Panc1 (cell line): Measurements from ENCODE around the gene CELF2. TPM values are rescaled to one million over a fixed set of nuclear protein-coding genes. Genes with fewer than 3 reads are reported as not detected.

Experiments
- ATAC-seq: fragments of 200-7000 bp; cut with Tn5 transposase; 2 replicates; pipeline ENCODE4 v1.9.1; 2020; ENCODE audit warnings: mild to moderate bottlenecking, moderate library complexity
- BruUV-seq: library from RNA; stranded (reverse); fragments of 400-500 nt; replicated peaks from 2 replicates; lab custom pipeline; 2021; lab: Mats Ljungman, UMichigan
- CTCF ChIA-PET: fragments of 300-600 bp; sonication (Branson Sonifier 250); formaldehyde crosslinking; loops from one replicate; lab custom pipeline; 2022; ENCODE audit warnings: antibody characterized with exemption; lab: Charles Lee
- POLR2A ChIA-PET: fragments of 300-600 bp; sonication (Branson Sonifier 250); formaldehyde crosslinking; loops from one replicate; lab custom pipeline; 2022; ENCODE audit warnings: antibody characterized with exemption; lab: Charles Lee
- DNase-seq: peaks from one replicate; pipeline ENCODE4 v3.0.0-alpha.2; 2010; ENCODE audit warnings: low read depth, low spot score
- H3K27ac ChIP-seq: 2 replicates; pipeline ENCODE4 v1.5.1; 2011; ENCODE audit warnings: mild to moderate bottlenecking, low read length, inconsistent platforms
- H3K27me3 ChIP-seq: fragments of 200-500 bp; sonication (Bioruptor generic); 2 replicates; pipeline ENCODE4 v1.6.0; 2014; ENCODE audit warnings: low read length, inconsistent platforms; ENCODE audit not compliant: control insufficient read depth, insufficient read depth
- H3K36me3 ChIP-seq: fragments of 200-500 bp; sonication (Bioruptor generic); 2 replicates; pipeline ENCODE4 v1.5.1; 2014; ENCODE audit warnings: inconsistent platforms, mild to moderate bottlenecking, low read length, moderate library complexity; ENCODE audit not compliant: control insufficient read depth, insufficient read depth
- H3K4me1 ChIP-seq: 2 replicates; pipeline ENCODE4 v1.5.1; 2011; ENCODE audit warnings: inconsistent platforms, mild to moderate bottlenecking, low read length, moderate library complexity; ENCODE audit not compliant: control insufficient read depth, insufficient read depth
- H3K4me3 ChIP-seq, 2 experiments: 2 replicates each; pipeline ENCODE4 v1.5.1; 2011 to 2012; ENCODE audit warnings: low read depth in 2 of 2, low read length in 2 of 2, mild to moderate bottlenecking in 2 of 2, inconsistent platforms in 1 of 2, moderate library complexity in 1 of 2
- H3K9me3 ChIP-seq: fragments of 200-500 bp; sonication (Bioruptor generic); 2 replicates; pipeline ENCODE4 v1.5.1; 2014; ENCODE audit warnings: low read depth, mild to moderate bottlenecking, inconsistent platforms, low read length, moderate library complexity; ENCODE audit not compliant: control insufficient read depth, insufficient read depth
- CTCF ChIP-seq: fragments of 450-650 bp; IDR thresholded peaks from 2 replicates; pipeline ENCODE4 v1.5.1; 2017; ENCODE audit warnings: mild to moderate bottlenecking
- POLR2AphosphoS5 ChIP-seq: IDR thresholded peaks from 2 replicates; pipeline ENCODE4 v1.6.1; 2012; ENCODE audit warnings: mild to moderate bottlenecking, low read depth, low read length, moderate library complexity
- SIN3A ChIP-seq: IDR thresholded peaks from 2 replicates; pipeline ENCODE4 v1.6.1; 2012; ENCODE audit warnings: low read depth, mild to moderate bottlenecking, low read length, moderate library complexity, borderline replicate concordance; ENCODE audit not compliant: insufficient read depth
- TCF7L2 ChIP-seq: IDR thresholded peaks from 2 replicates; pipeline ENCODE4 v1.6.1; 2011; ENCODE audit warnings: mild to moderate bottlenecking, low read depth, low read length, inconsistent platforms
- in situ Hi-C: cut with HindIII; loops from 2 replicates; pipeline ENCODE4 v1.10.0; 2016; ENCODE audit warnings: low sequenced_read_pairs, low pct_unique_long_range_greater_than_20kb
- intact Hi-C: fragments of 100-400 bp; cut with micrococcal nuclease; formaldehyde crosslinking; loops from one replicate; pipeline ENCODE4 v1.10.0; 2022; ENCODE audit not compliant: unreplicated experiment
- total RNA-seq: library from RNA; stranded (reverse); gene quantifications from one replicate; pipeline ENCODE4 v1.2.1, GENCODE V29; 2021; ENCODE audit not compliant: unreplicated experiment
- TF ChIP-seq, protein P1 (sequence below), 2 experiments: IDR thresholded peaks; 2 replicates each; pipeline ENCODE4 v1.6.1; 2011 to 2012; ENCODE audit warnings: low read depth in 2 of 2, control low read depth in 1 of 2, low read length in 1 of 2, mild to moderate bottlenecking in 1 of 2, moderate library complexity in 1 of 2; ENCODE audit not compliant: insufficient read depth in 1 of 2

The CELF2 gene
- total RNA-seq, 1 experiment from 2014 or later = 0.44 TPM

DNA sequence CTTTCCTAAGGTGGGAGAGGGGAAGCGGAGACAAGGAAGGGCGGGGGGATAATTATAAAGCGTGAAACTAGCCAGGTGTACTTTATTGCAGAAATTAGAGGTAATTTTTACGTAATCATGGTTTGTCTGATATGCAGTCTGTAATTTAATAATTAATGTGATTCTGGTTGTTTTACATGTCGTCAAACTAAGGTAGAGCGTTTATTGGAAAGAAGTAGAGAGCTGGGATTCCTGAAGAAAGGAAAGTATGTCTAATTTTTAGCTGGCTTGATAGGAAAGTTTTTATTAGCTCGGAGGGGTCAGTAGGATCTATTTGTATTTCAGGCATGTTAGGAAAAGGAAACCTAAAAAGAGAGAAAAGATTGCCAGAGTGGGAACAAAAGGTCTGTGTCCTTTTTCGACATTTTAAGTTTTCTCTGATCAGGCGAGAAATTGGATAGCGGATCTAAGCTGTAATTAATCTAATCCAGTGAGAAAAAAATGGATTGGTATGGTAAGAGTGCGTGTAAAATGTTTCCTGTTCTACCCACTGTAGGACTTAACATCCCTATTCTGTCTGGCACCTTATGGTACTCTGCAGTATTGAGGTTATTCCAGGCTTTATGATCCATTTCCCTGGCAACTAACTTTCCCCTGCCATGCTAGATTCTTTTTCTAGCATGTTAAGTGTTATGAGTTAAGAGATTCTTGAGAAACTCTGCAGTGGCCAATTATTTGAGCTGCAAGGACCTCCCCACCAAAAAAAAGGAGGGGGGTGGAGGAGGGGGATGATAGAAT is 1.4 kb downstream of the CELF2 start:
- DNase-seq (no peak), ATAC-seq (no peak)
- TF ChIP-seq, protein P1, sequence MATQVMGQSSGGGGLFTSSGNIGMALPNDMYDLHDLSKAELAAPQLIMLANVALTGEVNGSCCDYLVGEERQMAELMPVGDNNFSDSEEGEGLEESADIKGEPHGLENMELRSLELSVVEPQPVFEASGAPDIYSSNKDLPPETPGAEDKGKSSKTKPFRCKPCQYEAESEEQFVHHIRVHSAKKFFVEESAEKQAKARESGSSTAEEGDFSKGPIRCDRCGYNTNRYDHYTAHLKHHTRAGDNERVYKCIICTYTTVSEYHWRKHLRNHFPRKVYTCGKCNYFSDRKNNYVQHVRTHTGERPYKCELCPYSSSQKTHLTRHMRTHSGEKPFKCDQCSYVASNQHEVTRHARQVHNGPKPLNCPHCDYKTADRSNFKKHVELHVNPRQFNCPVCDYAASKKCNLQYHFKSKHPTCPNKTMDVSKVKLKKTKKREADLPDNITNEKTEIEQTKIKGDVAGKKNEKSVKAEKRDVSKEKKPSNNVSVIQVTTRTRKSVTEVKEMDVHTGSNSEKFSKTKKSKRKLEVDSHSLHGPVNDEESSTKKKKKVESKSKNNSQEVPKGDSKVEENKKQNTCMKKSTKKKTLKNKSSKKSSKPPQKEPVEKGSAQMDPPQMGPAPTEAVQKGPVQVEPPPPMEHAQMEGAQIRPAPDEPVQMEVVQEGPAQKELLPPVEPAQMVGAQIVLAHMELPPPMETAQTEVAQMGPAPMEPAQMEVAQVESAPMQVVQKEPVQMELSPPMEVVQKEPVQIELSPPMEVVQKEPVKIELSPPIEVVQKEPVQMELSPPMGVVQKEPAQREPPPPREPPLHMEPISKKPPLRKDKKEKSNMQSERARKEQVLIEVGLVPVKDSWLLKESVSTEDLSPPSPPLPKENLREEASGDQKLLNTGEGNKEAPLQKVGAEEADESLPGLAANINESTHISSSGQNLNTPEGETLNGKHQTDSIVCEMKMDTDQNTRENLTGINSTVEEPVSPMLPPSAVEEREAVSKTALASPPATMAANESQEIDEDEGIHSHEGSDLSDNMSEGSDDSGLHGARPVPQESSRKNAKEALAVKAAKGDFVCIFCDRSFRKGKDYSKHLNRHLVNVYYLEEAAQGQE (IDR thresholded peaks at IDR 0.05; ENCODE audit: insufficient read depth in 1 of 2, low read depth in 2 of 2, low read length in 1 of 2) = no peak
- no peak for TF ChIP-seq TCF7L2
- no peak for TF ChIP-seq SIN3A
- no peak for TF ChIP-seq CTCF
- no peak for TF ChIP-seq POLR2AphosphoS5
- Histone ChIP-seq H3K4me3 (no peak overlapping the region), H3K27me3 (no peaks in the 10 kb centered on the region), H3K9me3 (no peaks in the 10 kb centered on the region), H3K27ac (no peak overlapping the region), H3K36me3 (no peaks in the 10 kb centered on the region), H3K4me1 (no peaks in the 10 kb centered on the region)
- ChIA-PET CTCF (no interaction called here), POLR2A (no interaction called here)
- intact Hi-C loops = no loop called here
- in situ Hi-C loops = no loop called here
- no TSS peak for BruUV-seq

DNA sequence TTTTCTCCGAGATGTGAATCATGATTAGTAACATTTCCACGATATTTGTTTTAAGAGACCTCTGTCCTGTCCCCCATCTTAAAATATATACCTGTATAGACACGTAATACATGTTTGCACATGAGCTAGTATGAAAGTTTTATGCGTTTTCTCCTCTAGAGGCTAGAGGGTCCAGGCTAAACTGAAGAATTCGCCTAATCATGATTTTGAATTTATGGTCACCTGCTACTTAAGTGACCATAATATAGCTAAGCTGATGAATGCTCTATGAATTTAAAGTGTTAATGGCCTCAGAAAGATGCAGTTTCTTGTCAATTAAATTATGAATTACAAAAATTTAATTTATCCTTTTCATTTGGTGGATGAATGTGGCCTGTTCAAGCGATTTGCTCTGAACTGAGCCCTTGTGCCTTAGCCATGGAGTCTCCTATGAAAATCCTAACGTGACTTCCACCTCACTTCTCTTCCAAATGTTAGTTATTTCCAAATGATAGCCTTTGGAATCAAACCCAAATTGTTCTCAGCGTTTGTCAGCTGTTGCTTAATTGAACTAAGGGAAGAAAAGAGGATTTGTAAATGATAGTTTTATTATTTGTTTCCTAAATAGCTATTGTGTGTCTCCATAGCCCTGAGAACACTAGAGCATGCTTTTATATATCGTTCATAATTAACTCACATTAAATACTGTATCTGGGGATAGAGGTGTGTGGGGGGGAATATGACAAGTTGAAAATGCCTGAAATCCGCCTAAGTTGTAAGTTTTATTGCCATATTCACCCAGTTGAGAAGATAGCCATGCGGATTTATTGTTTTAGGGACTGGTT is 2.3 kb downstream of the CELF2 start:
- in situ Hi-C loops = no loop called here
- no TSS peak for BruUV-seq

More for the DNA sequence above, 2.3 kb downstream of the CELF2 start:
- H3K4me3 ChIP-seq = no peak overlapping the region
- no peak for DNase-seq
- no peaks in the 10 kb centered on the region for H3K4me1 ChIP-seq
- no peak for ATAC-seq
- no peaks in the 10 kb centered on the region for H3K27me3 ChIP-seq
- CTCF ChIA-PET = no interaction called here
- no peak overlapping the region for H3K27ac ChIP-seq
- no peaks in the 10 kb centered on the region for H3K9me3 ChIP-seq
- no peaks in the 10 kb centered on the region for H3K36me3 ChIP-seq
- intact Hi-C loops = no loop called here
- TF ChIP-seq, protein P1 (IDR thresholded peaks at IDR 0.05; ENCODE audit: insufficient read depth in 1 of 2, low read depth in 2 of 2, low read length in 1 of 2) = no peak
- TF ChIP-seq POLR2AphosphoS5 = no peak
- no peak for TF ChIP-seq SIN3A
- no peak for TF ChIP-seq TCF7L2
- no peak for TF ChIP-seq CTCF
- POLR2A ChIA-PET = interaction anchor here (0.5 kb wide), 1 partner anchor 52 kb away, joined by 5 read pairs; no protein-coding TSS in a partner anchor
